GM18511 (cell line): Measurements from ENCODE around the gene MEG3.
"Not testable (repeated sequence)": the region's sequence is repeated elsewhere in the genome, so short reads cannot be mapped to it uniquely, and the experiment has no call there.

Experiments used
- ATAC-seq: cut with Tn5 transposase; IDR thresholded peaks from one replicate; pipeline ENCODE4 v1.9.1; 2021; ENCODE audit warnings: mild to moderate bottlenecking, moderate library complexity; ENCODE audit not compliant: unreplicated experiment

The MEG3 gene

GRCh38 chr14:100813291-100813690, 12.6 kb upstream of the MEG3 start:
- no peak for ATAC-seq

GRCh38 chr14:100815478-100816285, 10.2 kb upstream of the MEG3 start:
- ATAC-seq, result no peak

- no peak for ATAC-seq
These were observed 9.5 kb upstream of the MEG3 start for GRCh38 chr14:100816286-100816949.

- no peak for ATAC-seq
These were observed 8.7 kb upstream of the MEG3 start for GRCh38 chr14:100816950-100817901.

- no peak for ATAC-seq
These were observed 7.7 kb upstream of the MEG3 start for GRCh38 chr14:100818221-100818699.

- ATAC-seq, result not testable (repeated sequence)
These were observed 7.0 kb upstream of the MEG3 start for GRCh38 chr14:100818923-100819322.

- ATAC-seq, result no peak
These were observed 6.5 kb upstream of the MEG3 start for GRCh38 chr14:100819453-100819828.

- ATAC-seq, result no peak
These were observed 6.0 kb upstream of the MEG3 start for GRCh38 chr14:100819829-100820475.

GRCh38 chr14:100820957-100821356, 5.0 kb upstream of the MEG3 start:
- ATAC-seq, result no peak

- ATAC-seq, result no peak
These were observed 3.9 kb upstream of the MEG3 start for GRCh38 chr14:100822013-100822412.

GRCh38 chr14:100822532-100823296, 3.2 kb upstream of the MEG3 start:
- no peak for ATAC-seq

GRCh38 chr14:100823413-100824080, 2.4 kb upstream of the MEG3 start:
- ATAC-seq, result no peak

GRCh38 chr14:100824091-100824551, 1.8 kb upstream of the MEG3 start:
- no peak for ATAC-seq

- ATAC-seq, result no peak
These were observed 811 bp upstream of the MEG3 start for GRCh38 chr14:100824901-100825712.

GRCh38 chr14:100826391-100827100, 628 bp downstream of the MEG3 start:
- no peak for ATAC-seq

- ATAC-seq, result no peak
These were observed 1.4 kb downstream of the MEG3 start for GRCh38 chr14:100827101-100828021.
